Activated CD4-positive, alpha-beta T cell treated with anti-CD3 and anti-CD28 coated beads for 36 hours (primary cell): ENCODE measurements around the gene MINDY4. TPM values are rescaled to one million over a fixed set of nuclear protein-coding genes. Genes with fewer than 3 reads are reported as not detected.

Experiments
- ATAC-seq: fragments of 200-7000 bp; cut with Tn5 transposase; one replicate; pipeline ENCODE4 v1.10.0; 2021; ENCODE audit warnings: mild to moderate bottlenecking, moderate library complexity
- CTCF ChIA-PET: fragments of 350-600 bp; sonication (Branson Sonifier 250); formaldehyde crosslinking; loops from one replicate; lab custom pipeline; 2021; ENCODE audit warnings: antibody characterized with exemption; lab: Charles Lee
- POLR2A ChIA-PET: fragments of 350-600 bp; sonication (Branson Sonifier 250); formaldehyde crosslinking; loops from one replicate; lab custom pipeline; 2021; ENCODE audit warnings: antibody characterized with exemption, inconsistent platforms; lab: Charles Lee
- DNase-seq: peaks from one replicate; pipeline ENCODE4 v3.0.0-alpha.2; 2020
- H3K27ac Mint-ChIP-seq: one replicate; pipeline ENCODE4 v1.8.0; 2021; ENCODE audit warnings: mixed read lengths
- H3K27me3 Mint-ChIP-seq: one replicate; pipeline ENCODE4 v1.8.0; 2021; ENCODE audit warnings: mixed read lengths
- H3K36me3 Mint-ChIP-seq: one replicate; pipeline ENCODE4 v1.8.0; 2021; ENCODE audit warnings: low read depth, mixed read lengths
- H3K4me1 Mint-ChIP-seq: one replicate; pipeline ENCODE4 v1.8.0; 2021; ENCODE audit warnings: mixed read lengths
- H3K4me3 Mint-ChIP-seq: one replicate; pipeline ENCODE4 v1.8.0; 2021; ENCODE audit warnings: mild to moderate bottlenecking, moderate library complexity, mixed read lengths
- H3K9me3 Mint-ChIP-seq: one replicate; pipeline ENCODE4 v1.8.0; 2021; ENCODE audit warnings: low read depth, mixed read lengths
- intact Hi-C, 2 experiments: fragments of 100-400 bp; cut with DNase I in 1 of 2; cut with micrococcal nuclease in 1 of 2; formaldehyde crosslinking; loops; one replicate each; pipeline versions ENCODE4 v1.14.2 to v1.15.1; 2022 to 2024; cut with DNase I, micrococcal nuclease
- total RNA-seq, 2 experiments: library from RNA; stranded (reverse); gene quantifications; one replicate each; pipeline ENCODE4 v1.2.3, GENCODE V29; 2021

Gene MINDY4
- total RNA-seq, 2 experiments from 2014 or later, result 1.4 to 1.7 TPM

GRCh38 chr7:30873207-30873606, 102.0 kb downstream of the MINDY4 start:
- ChIA-PET CTCF (no interaction called here), POLR2A (no interaction called here)
- intact Hi-C loops, result no loop called here
- Mint-ChIP-seq H3K4me3 (no peak overlapping the region), H3K36me3 (no peaks in the 10 kb centered on the region), H3K27me3 (no peaks in the 10 kb centered on the region), H3K27ac (no peak overlapping the region), H3K4me1 (no peaks in the 10 kb centered on the region), H3K9me3 (no peaks in the 10 kb centered on the region)
- no peak for ATAC-seq
- no peak for DNase-seq

GRCh38 chr7:30873656-30874055, 102.4 kb downstream of the MINDY4 start:
- no peak overlapping the region for H3K27ac Mint-ChIP-seq
- intact Hi-C loops, result no loop called here
- H3K36me3 Mint-ChIP-seq, result no peaks in the 10 kb centered on the region
- H3K9me3 Mint-ChIP-seq, result no peaks in the 10 kb centered on the region
- ChIA-PET POLR2A (no interaction called here), CTCF (interaction anchor here (1.5 kb wide), 1 partner anchor 261 kb away, joined by 3 read pairs; no protein-coding TSS in a partner anchor)
- no peak overlapping the region for H3K4me3 Mint-ChIP-seq
- no peaks in the 10 kb centered on the region for H3K4me1 Mint-ChIP-seq
- DNase-seq (no peak), ATAC-seq (no peak)
- no peaks in the 10 kb centered on the region for H3K27me3 Mint-ChIP-seq

- ATAC-seq (no peak), DNase-seq (no peak)
- no peak overlapping the region for H3K27ac Mint-ChIP-seq
- H3K4me1 Mint-ChIP-seq, result no peaks in the 10 kb centered on the region
- H3K27me3 Mint-ChIP-seq, result no peaks in the 10 kb centered on the region
- no peaks in the 10 kb centered on the region for H3K9me3 Mint-ChIP-seq
- intact Hi-C loops, result no loop called here
- no peak overlapping the region for H3K4me3 Mint-ChIP-seq
- ChIA-PET CTCF (interaction anchor here (0.9 to 1.5 kb wide), 2 partner anchors 29 to 259 kb away, joined by 3 read pairs; no protein-coding TSS in a partner anchor), POLR2A (no interaction called here)
- no peaks in the 10 kb centered on the region for H3K36me3 Mint-ChIP-seq
Observed at GRCh38 chr7:30874656-30875302, 103.6 kb downstream of the MINDY4 start.

GRCh38 chr7:30877015-30877769, 106.0 kb downstream of the MINDY4 start:
- POLR2A ChIA-PET, result no interaction called here
- Mint-ChIP-seq H3K4me3 (no peak overlapping the region), H3K4me1 (no peaks in the 10 kb centered on the region), H3K36me3 (no peaks in the 10 kb centered on the region), H3K27me3 (no peaks in the 10 kb centered on the region), H3K9me3 (no peaks in the 10 kb centered on the region), H3K27ac (no peak overlapping the region)
- intact Hi-C loops, result no loop called here
- ATAC-seq (no peak), DNase-seq (no peak)
- CTCF ChIA-PET, result interaction anchor here (0.7 to 0.8 kb wide), 2 partner anchors 58 to 61 kb away, joined by 3 read pairs; no protein-coding TSS in a partner anchor

GRCh38 chr7:30877993-30878392, 106.8 kb downstream of the MINDY4 start:
- CTCF ChIA-PET, result interaction anchor here (0.8 kb wide), 1 partner anchor 60 kb away, joined by 3 read pairs; no protein-coding TSS in a partner anchor
- no peaks in the 10 kb centered on the region for H3K4me1 Mint-ChIP-seq
- H3K27ac Mint-ChIP-seq, result no peak overlapping the region
- DNase-seq, result no peak
- no peak for ATAC-seq
- POLR2A ChIA-PET, result no interaction called here
- intact Hi-C loops, result no loop called here
- no peaks in the 10 kb centered on the region for H3K36me3 Mint-ChIP-seq
- H3K27me3 Mint-ChIP-seq, result no peaks in the 10 kb centered on the region
- H3K9me3 Mint-ChIP-seq, result no peaks in the 10 kb centered on the region
- no peak overlapping the region for H3K4me3 Mint-ChIP-seq

GRCh38 chr7:30879139-30880124, 108.2 kb downstream of the MINDY4 start:
- POLR2A ChIA-PET, result no interaction called here
- Mint-ChIP-seq H3K4me1 (no peaks in the 10 kb centered on the region), H3K9me3 (no peaks in the 10 kb centered on the region), H3K4me3 (no peak overlapping the region), H3K27me3 (no peaks in the 10 kb centered on the region), H3K36me3 (no peaks in the 10 kb centered on the region), H3K27ac (no peak overlapping the region)
- DNase-seq, result no peak
- ATAC-seq, result no peak
- intact Hi-C loops, result no loop called here
- CTCF ChIA-PET, result no interaction called here

- no peak overlapping the region for H3K4me3 Mint-ChIP-seq
- ATAC-seq (no peak), DNase-seq (no peak)
- H3K36me3 Mint-ChIP-seq, result no peaks in the 10 kb centered on the region
- CTCF ChIA-PET, result no interaction called here
- intact Hi-C loops, result no loop called here
- no peaks in the 10 kb centered on the region for H3K27me3 Mint-ChIP-seq
- POLR2A ChIA-PET, result no interaction called here
- H3K9me3 Mint-ChIP-seq, result no peaks in the 10 kb centered on the region
- no peak overlapping the region for H3K27ac Mint-ChIP-seq
- no peaks in the 10 kb centered on the region for H3K4me1 Mint-ChIP-seq
Observed at GRCh38 chr7:30880125-30880720, 109.0 kb downstream of the MINDY4 start.

GRCh38 chr7:30880941-30881340, 109.7 kb downstream of the MINDY4 start:
- intact Hi-C loops, result no loop called here
- DNase-seq (no peak), ATAC-seq (no peak)
- no peaks in the 10 kb centered on the region for H3K9me3 Mint-ChIP-seq
- POLR2A ChIA-PET, result no interaction called here
- H3K36me3 Mint-ChIP-seq, result no peaks in the 10 kb centered on the region
- no peaks in the 10 kb centered on the region for H3K27me3 Mint-ChIP-seq
- no peaks in the 10 kb centered on the region for H3K4me1 Mint-ChIP-seq
- CTCF ChIA-PET, result no interaction called here
- no peak overlapping the region for H3K27ac Mint-ChIP-seq
- H3K4me3 Mint-ChIP-seq, result no peak overlapping the region

- Mint-ChIP-seq H3K27me3 (no peaks in the 10 kb centered on the region), H3K36me3 (no peaks in the 10 kb centered on the region)
- POLR2A ChIA-PET, result no interaction called here
Observed at GRCh38 chr7:30881448-30881847, 110.2 kb downstream of the MINDY4 start.

GRCh38 chr7:30884881-30885280, 113.7 kb downstream of the MINDY4 start:
- intact Hi-C loops, result no loop called here
- no peak overlapping the region for H3K4me3 Mint-ChIP-seq
- CTCF ChIA-PET, result no interaction called here

More at GRCh38 chr7:30881448-30881847, 110.2 kb downstream of the MINDY4 start:
- intact Hi-C loops, result no loop called here
- no peak overlapping the region for H3K4me3 Mint-ChIP-seq
- no peak for ATAC-seq
- no peak for DNase-seq
- no peak overlapping the region for H3K27ac Mint-ChIP-seq
- no peaks in the 10 kb centered on the region for H3K9me3 Mint-ChIP-seq
- H3K4me1 Mint-ChIP-seq, result no peaks in the 10 kb centered on the region
- CTCF ChIA-PET, result no interaction called here

GRCh38 chr7:30886608-30887011, 115.4 kb downstream of the MINDY4 start:
- no peak overlapping the region for H3K27ac Mint-ChIP-seq
- POLR2A ChIA-PET, result no interaction called here
- ATAC-seq (no peak), DNase-seq (no peak)
- H3K36me3 Mint-ChIP-seq, result no peaks in the 10 kb centered on the region
- no peaks in the 10 kb centered on the region for H3K27me3 Mint-ChIP-seq
- H3K9me3 Mint-ChIP-seq, result peaks cover 7% of the 10 kb centered on the region
- H3K4me1 Mint-ChIP-seq, result no peaks in the 10 kb centered on the region
- intact Hi-C loops, result no loop called here
- no peak overlapping the region for H3K4me3 Mint-ChIP-seq
- CTCF ChIA-PET, result no interaction called here

More at GRCh38 chr7:30884881-30885280, 113.7 kb downstream of the MINDY4 start:
- no peaks in the 10 kb centered on the region for H3K9me3 Mint-ChIP-seq
- H3K36me3 Mint-ChIP-seq, result no peaks in the 10 kb centered on the region
- ATAC-seq (no peak), DNase-seq (no peak)
- no peaks in the 10 kb centered on the region for H3K27me3 Mint-ChIP-seq
- H3K4me1 Mint-ChIP-seq, result no peaks in the 10 kb centered on the region
- no peak overlapping the region for H3K27ac Mint-ChIP-seq
- POLR2A ChIA-PET, result no interaction called here
